ENCODE results near the gene EID2B. TPM values are rescaled to one million over a fixed set of nuclear protein-coding genes. Genes with fewer than 3 reads are reported as not detected.

Gene EID2B
- total RNA-seq, 8 experiments from 2014 or later, result 6.2 to 14.2 (median 10.4) TPM

GRCh38 chr19:39546599-39546998, 13.9 kb upstream of the EID2B start:
- in situ Hi-C loops (cut with MboI; ENCODE audit: low pct_unique_long_range_greater_than_20kb in 2 of 9, low sequenced_read_pairs in 9 of 9, unreplicated experiment in 9 of 9), result loop anchor here in 1 of 9 experiments (25.0 kb wide), 1 partner anchor 291 kb away; the partner anchor contains the start of genes DYRK1B and FBL
- peaks cover 2 to 9% of the 10 kb centered on the region in 2 donors for H3K4me1 ChIP-seq (replicated peaks in 1 of 2)
- no peak overlapping the region for H3K27ac ChIP-seq
- 9 to 54% (median 27%) methylated on average over 2 to 8 of the region's 8 CpGs; no CpG with 5 or more reads in 1 of the 10 experiments for WGBS, 10 experiments
- H3K4me3 ChIP-seq, result no peak overlapping the region
- peak in 7 of 8 experiments; percentile 29 to 96 (median 74) for ATAC-seq (replicated peaks in 6 of 8)

- in situ Hi-C loops (cut with MboI; ENCODE audit: low pct_unique_long_range_greater_than_20kb in 2 of 9, low sequenced_read_pairs in 9 of 9, unreplicated experiment in 9 of 9), result loop anchor here in 1 of 9 experiments (25.0 kb wide), 1 partner anchor 292 kb away; the partner anchor contains the start of genes DYRK1B and FBL
- Histone ChIP-seq H3K4me1 (replicated peaks in 1 of 2) (peaks cover 2 to 14% of the 10 kb centered on the region in 2 donors), H3K4me3 (no peak overlapping the region), H3K27ac (no peak overlapping the region)
- ATAC-seq (replicated peaks in 6 of 8), result no peak
- 11 to 88% (median 50%) methylated on average over 1 of the region's 1 CpG; no CpG with 5 or more reads in 1 of the 10 experiments for WGBS, 10 experiments
Measured at GRCh38 chr19:39544911-39545310, 12.3 kb upstream of the EID2B start.

GRCh38 chr19:39544226-39544903, 11.7 kb upstream of the EID2B start:
- Histone ChIP-seq H3K27ac (no peak overlapping the region), H3K4me1 (replicated peaks in 1 of 2) (peaks cover 2 to 14% of the 10 kb centered on the region in 2 donors), H3K4me3 (no peak overlapping the region)
- ATAC-seq (replicated peaks in 6 of 8), result no peak
- 52 to 100% (median 85%) methylated on average over 1 to 6 of the region's 7 CpGs; no CpG with 5 or more reads in 1 of the 10 experiments for WGBS, 10 experiments
- in situ Hi-C loops (cut with MboI; ENCODE audit: low pct_unique_long_range_greater_than_20kb in 2 of 9, low sequenced_read_pairs in 9 of 9, unreplicated experiment in 9 of 9), result loop anchor here in 1 of 9 experiments (25.0 kb wide), 1 partner anchor 293 kb away; the partner anchor contains the start of genes DYRK1B and FBL

- 20 to 92% (median 68%) methylated on average over 1 to 3 of the region's 3 CpGs; no CpG with 5 or more reads in 6 of the 10 experiments for WGBS, 10 experiments
- in situ Hi-C loops (cut with MboI; ENCODE audit: low pct_unique_long_range_greater_than_20kb in 2 of 9, low sequenced_read_pairs in 9 of 9, unreplicated experiment in 9 of 9), result loop anchor here in 1 of 9 experiments (25.0 kb wide), 1 partner anchor 294 kb away; the partner anchor contains the start of genes DYRK1B and FBL
- ATAC-seq (replicated peaks in 6 of 8), result no peak
- no peak overlapping the region for H3K4me3 ChIP-seq
- H3K4me1 ChIP-seq (replicated peaks in 1 of 2), result peaks cover 3 to 15% of the 10 kb centered on the region in 2 donors
- no peak overlapping the region for H3K27ac ChIP-seq
Measured at GRCh38 chr19:39543477-39543857, 10.8 kb upstream of the EID2B start.

- Histone ChIP-seq H3K27ac (no peak overlapping the region), H3K4me1 (replicated peaks in 1 of 2) (peaks cover 6 to 18% of the 10 kb centered on the region in 2 donors), H3K4me3 (no peak overlapping the region)
- in situ Hi-C loops (cut with MboI; ENCODE audit: low pct_unique_long_range_greater_than_20kb in 2 of 9, low sequenced_read_pairs in 9 of 9, unreplicated experiment in 9 of 9), result loop anchor here in 1 of 9 experiments (25.0 kb wide), 1 partner anchor 295 kb away; the partner anchor contains the start of genes DYRK1B and FBL
- ATAC-seq (replicated peaks in 6 of 8), result peak in 3 of 8 experiments; percentile 11 to 14 (median 14)
- 0 to 75% (median 26%) methylated on average over 1 to 2 of the region's 2 CpGs; no CpG with 5 or more reads in 2 of the 10 experiments for WGBS, 10 experiments
Measured at GRCh38 chr19:39542206-39542605, 9.6 kb upstream of the EID2B start.

GRCh38 chr19:39540333-39540673, 7.7 kb upstream of the EID2B start:
- no peak overlapping the region for H3K27ac ChIP-seq
- ATAC-seq (replicated peaks in 6 of 8), result peak in 1 of 8 experiments; percentile 3
- peaks cover 6 to 18% of the 10 kb centered on the region in 2 donors for H3K4me1 ChIP-seq (replicated peaks in 1 of 2)
- peak overlapping the region in 3 of 5 donors; percentile 95 to 99 (median 98) for H3K4me3 ChIP-seq
- WGBS, 10 experiments, result 0 to 46% (median 8%) methylated on average over 2 to 10 of the region's 10 CpGs
- in situ Hi-C loops (cut with MboI; ENCODE audit: low pct_unique_long_range_greater_than_20kb in 2 of 9, low sequenced_read_pairs in 9 of 9, unreplicated experiment in 9 of 9), result loop anchor here in 1 of 9 experiments (25.0 kb wide), 1 partner anchor 297 kb away; the partner anchor contains the start of genes DYRK1B and FBL

- peak; percentile 92 to 97 (median 96) for ATAC-seq (replicated peaks in 6 of 8)
- peak within 1 kb of the TSS; percentile 87 to 95 for H3K27ac ChIP-seq
- WGBS, 10 experiments, result 0 to 3% (median 0%) methylated on average over 1 to 35 of the region's 84 CpGs; no CpG with 5 or more reads in 3 of the 10 experiments
- peaks cover 6 to 18% of the 10 kb centered on the region in 2 donors for H3K4me1 ChIP-seq (replicated peaks in 1 of 2)
- in situ Hi-C loops (cut with MboI; ENCODE audit: low pct_unique_long_range_greater_than_20kb in 2 of 9, low sequenced_read_pairs in 9 of 9, unreplicated experiment in 9 of 9), result loop anchor here in 1 of 9 experiments (25.0 kb wide), 1 partner anchor 298 kb away; the partner anchor contains the start of genes DYRK1B and FBL
- H3K4me3 ChIP-seq, result peak within 1 kb of the TSS; percentile 76 to 99 (median 95)
Measured at GRCh38 chr19:39539518-39540332, 7.1 kb upstream of the EID2B start, which contains the start of gene EID2. TSS of gene EID2 (minus strand) at chr19:39540161. CDS start at chr19:39540079, 82 bp downstream.

- H3K4me1 ChIP-seq (replicated peaks in 1 of 2), result peaks cover 6 to 18% of the 10 kb centered on the region in 2 donors
- peak in 2 of 8 experiments; percentile 6 to 10 for ATAC-seq (replicated peaks in 6 of 8)
- peak overlapping the region; percentile 76 to 99 (median 95) for H3K4me3 ChIP-seq
- H3K27ac ChIP-seq, result peak overlapping the region; percentile 87 to 95
- in situ Hi-C loops (cut with MboI; ENCODE audit: low pct_unique_long_range_greater_than_20kb in 2 of 9, low sequenced_read_pairs in 9 of 9, unreplicated experiment in 9 of 9), result loop anchor here in 1 of 9 experiments (25.0 kb wide), 1 partner anchor 298 kb away; the partner anchor contains the start of genes DYRK1B and FBL
- 0 to 36% (median 0%) methylated on average over 2 to 8 of the region's 10 CpGs; no CpG with 5 or more reads in 1 of the 10 experiments for WGBS, 10 experiments
Measured at GRCh38 chr19:39539165-39539517, 6.5 kb upstream of the EID2B start.

- Histone ChIP-seq H3K4me1 (replicated peaks in 1 of 2) (peaks cover 9 to 10% of the 10 kb centered on the region in 2 donors), H3K27ac (no peak overlapping the region), H3K4me3 (no peak overlapping the region)
- in situ Hi-C loops (cut with MboI; ENCODE audit: low pct_unique_long_range_greater_than_20kb in 2 of 9, low sequenced_read_pairs in 9 of 9, unreplicated experiment in 9 of 9), result loop anchor here in 1 of 9 experiments (25.0 kb wide), 1 partner anchor 304 kb away; the partner anchor contains the start of genes DYRK1B and FBL
- 17 to 80% (median 47%) methylated on average over 1 to 3 of the region's 3 CpGs; no CpG with 5 or more reads in 2 of the 10 experiments for WGBS, 10 experiments
- no peak for ATAC-seq (replicated peaks in 6 of 8)
Measured at GRCh38 chr19:39533791-39534190, 1.1 kb upstream of the EID2B start.

GRCh38 chr19:39533003-39533512, 406 bp upstream of the EID2B start:
- Histone ChIP-seq H3K27ac (no peak overlapping the region), H3K4me1 (replicated peaks in 1 of 2) (peaks cover 5 to 6% of the 10 kb centered on the region in 2 donors), H3K4me3 (peak overlapping the region in 4 of 5 donors; percentile 57 to 93 (median 89))
- WGBS, 10 experiments, result 0 to 44% (median 25%) methylated on average over 1 to 8 of the region's 12 CpGs; no CpG with 5 or more reads in 1 of the 10 experiments
- peak in 4 of 8 experiments; percentile 15 to 17 (median 16) for ATAC-seq (replicated peaks in 6 of 8)
- in situ Hi-C loops (cut with MboI; ENCODE audit: low pct_unique_long_range_greater_than_20kb in 2 of 9, low sequenced_read_pairs in 9 of 9, unreplicated experiment in 9 of 9), result loop anchor here in 1 of 9 experiments (25.0 kb wide), 1 partner anchor 304 kb away; the partner anchor contains the start of genes DYRK1B and FBL

GRCh38 chr19:39531834-39532232, 819 bp downstream of the EID2B start:
- ATAC-seq (replicated peaks in 6 of 8), result no peak
- in situ Hi-C loops (cut with MboI; ENCODE audit: low pct_unique_long_range_greater_than_20kb in 2 of 9, low sequenced_read_pairs in 9 of 9, unreplicated experiment in 9 of 9), result loop anchor here in 1 of 9 experiments (25.0 kb wide), 1 partner anchor 305 kb away; the partner anchor contains the start of genes DYRK1B and FBL
- Histone ChIP-seq H3K4me3 (peak overlapping the region; percentile 57 to 93 (median 88)), H3K27ac (peak overlapping the region; percentile 79 to 86), H3K4me1 (replicated peaks in 1 of 2) (peaks cover 5 to 6% of the 10 kb centered on the region in 2 donors)
- 0 to 42% (median 7%) methylated on average over 1 to 14 of the region's 14 CpGs; no CpG with 5 or more reads in 2 of the 10 experiments for WGBS, 10 experiments

- WGBS, 10 experiments, result 92 to 100% (median 93%) methylated on average over 1 to 3 of the region's 3 CpGs; no CpG with 5 or more reads in 3 of the 10 experiments
- in situ Hi-C loops (cut with MboI; ENCODE audit: low pct_unique_long_range_greater_than_20kb in 2 of 9, low sequenced_read_pairs in 9 of 9, unreplicated experiment in 9 of 9), result loop anchor here in 1 of 9 experiments (25.0 kb wide), 1 partner anchor 312 kb away; the partner anchor contains the start of genes DYRK1B and FBL
- H3K27ac ChIP-seq, result no peak overlapping the region
- ATAC-seq (replicated peaks in 6 of 8), result no peak
- no peak overlapping the region for H3K4me3 ChIP-seq
- peaks cover 2 to 4% of the 10 kb centered on the region in 2 donors for H3K4me1 ChIP-seq (replicated peaks in 1 of 2)
Measured at GRCh38 chr19:39525205-39525604, 7.4 kb downstream of the EID2B start.

Data from motor neuron (in vitro differentiated cells).